Measurements from ENCODE around the gene NOCT.

GRCh38 chr4:139048026-139048425 lies 32.4 kb downstream of the NOCT start:
- TF ChIP-seq CTCF (tag by site-specific recombination; IDR thresholded peaks at IDR 0.05) (no peak), ZNF302 (tag by site-specific recombination; IDR thresholded peaks at IDR 0.05; ENCODE audit: low read depth) (no peak), ZNF549 (tag by site-specific recombination; IDR thresholded peaks at IDR 0.05) (no peak), ZNF558 (tag by site-specific recombination; IDR thresholded peaks at IDR 0.05) (no peak)
